ENCODE measurements around the gene NFE2L1. TPM values are rescaled to one million over a fixed set of nuclear protein-coding genes. Genes with fewer than 3 reads are reported as not detected.

The NFE2L1 gene
- total RNA-seq, 1 donor from 2014 or later, result 105 TPM

DNA sequence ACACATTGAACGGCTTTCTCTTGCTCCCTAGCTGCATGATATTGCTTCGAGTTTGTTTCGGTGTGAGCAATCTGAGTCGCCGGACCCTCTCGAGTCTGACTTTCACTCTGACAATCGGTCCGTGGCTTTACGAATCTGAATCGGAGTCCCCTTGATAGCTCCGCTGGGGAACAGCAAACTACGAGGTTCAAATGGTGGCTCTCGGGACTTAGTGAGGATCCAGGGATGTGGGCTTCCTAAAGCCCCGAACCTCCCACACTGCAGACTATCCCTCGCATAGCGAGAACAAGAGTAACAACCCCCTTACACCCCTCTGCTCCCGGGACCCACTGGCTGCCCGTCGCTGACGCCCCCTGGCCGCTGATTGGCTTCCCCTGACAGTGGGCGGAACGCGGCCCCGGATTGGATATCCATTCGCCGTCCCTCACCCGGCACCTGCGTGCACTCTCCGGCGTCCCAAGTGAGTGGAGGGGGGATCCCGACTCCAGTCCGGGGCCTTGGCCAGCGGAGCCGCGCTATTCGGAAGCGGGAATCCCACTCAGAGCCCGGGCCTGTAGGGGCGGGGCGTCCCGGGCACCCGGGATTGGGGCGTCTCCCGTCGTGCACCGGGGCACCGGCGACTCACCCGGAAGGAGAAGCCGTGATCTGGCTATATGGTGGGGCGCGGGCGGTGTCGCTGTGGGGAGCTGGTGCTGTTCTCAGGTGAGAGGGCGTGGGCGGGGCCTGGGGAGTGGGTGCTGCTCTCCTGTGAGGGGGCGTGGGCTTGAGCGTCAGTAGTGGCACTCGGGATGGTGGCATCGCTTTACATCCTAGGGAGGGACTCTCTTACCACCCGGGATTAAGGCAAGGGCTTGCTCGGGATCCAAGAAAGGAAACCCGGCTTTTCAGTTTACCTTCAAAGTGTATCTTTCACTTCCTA, 59.2 kb downstream of the NFE2L1 start, which contains the start of gene SNX11:
Gene SNX11, plus strand, starts transcription at position 630 of the 919 bp plus-strand sequence. CDS start 4,278 bp downstream, outside the sequence.
- DNase-seq (ENCODE audit: low read depth, low spot score), result peak; percentile 52

DNA sequence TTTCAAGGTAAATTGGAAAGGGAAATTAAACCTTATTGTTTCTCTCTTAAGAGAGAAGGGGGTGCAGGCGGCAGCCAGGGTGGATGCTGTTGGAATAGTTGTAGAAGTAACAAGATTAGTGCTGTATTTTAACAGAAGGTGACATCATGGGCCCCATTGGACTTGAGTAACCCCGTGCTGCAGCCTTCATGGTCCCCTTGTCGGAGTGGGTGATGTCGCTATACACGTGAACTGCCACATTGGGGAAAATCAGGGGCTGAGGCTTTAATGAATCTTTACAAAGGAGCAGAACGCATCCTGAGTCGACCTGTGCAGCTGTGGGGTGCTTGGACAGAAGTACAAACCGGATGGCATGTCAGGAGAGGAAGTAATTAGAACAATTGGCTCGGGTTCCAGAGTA, 62.6 kb downstream of the NFE2L1 start:
- DNase-seq (ENCODE audit: low read depth, low spot score), result no peak

Other genes starting within 250 kb of the NFE2L1 start
- gene OSBPL7, start 226.6 kb upstream of the NFE2L1 start, total RNA-seq, result 9.0 and 13.2 TPM in 2 replicates
- 23.9 and 29.6 TPM in 2 replicates for gene MRPL10, start 216.8 kb upstream of the NFE2L1 start, total RNA-seq
- not detected in 2 replicates for gene LRRC46, start 216.7 kb upstream of the NFE2L1 start, total RNA-seq
- gene SCRN2, start 207.1 kb upstream of the NFE2L1 start, total RNA-seq, result 28.8 and 46.4 TPM in 2 replicates
- 0.92 and 1.3 TPM in 2 replicates for gene SP6, start 197.2 kb upstream of the NFE2L1 start, total RNA-seq
- gene SP2, start 152.1 kb upstream of the NFE2L1 start, total RNA-seq, result 1.3 and 1.4 TPM in 2 replicates
- 21.1 and 35.4 TPM in 2 replicates for gene PNPO, start 106.8 kb upstream of the NFE2L1 start, total RNA-seq
- not detected in 2 replicates for gene PRR15L, start 90.5 kb upstream of the NFE2L1 start, total RNA-seq
- 68.2 and 75.8 TPM in 2 replicates for gene CDK5RAP3, start 77.2 kb upstream of the NFE2L1 start, total RNA-seq
- 6.3 and 7.4 TPM in 2 replicates for gene COPZ2, start 10.6 kb upstream of the NFE2L1 start, total RNA-seq
- 57.9 and 74.0 TPM in 2 replicates for gene CBX1, start 53.1 kb downstream of the NFE2L1 start, total RNA-seq
- gene SNX11, start 59.4 kb downstream of the NFE2L1 start, total RNA-seq, result 15.2 and 15.7 TPM in 2 replicates